T-cell (primary cell): ENCODE results near the gene SLC32A1. TPM values are rescaled to one million over a fixed set of nuclear protein-coding genes. Genes with fewer than 3 reads are reported as not detected.

Experiments
- ATAC-seq, 4 experiments: fragments of 200-7000 bp in 3 of 4; fragments of 150-1000 bp in 1 of 4; cut with Tn5 transposase; replicated peaks in 1 of 4; 1 replicate in 3 of 4; 2 replicates in 1 of 4; pipeline ENCODE4 v1.10.0; 2021; ENCODE audit warnings: moderate library complexity in 3 of 4, mild to moderate bottlenecking in 2 of 4, moderate number of reproducible peaks in 1 of 4
- CTCF ChIA-PET, 2 donors: fragments of 300-600 bp; sonication (Branson Sonifier 250); formaldehyde crosslinking; loops; one replicate each; lab custom pipeline; 2022; ENCODE audit warnings: antibody characterized with exemption in 2 of 2; lab: Charles Lee
- POLR2A ChIA-PET, 2 donors: fragments of 300-600 bp; sonication (Branson Sonifier 250); formaldehyde crosslinking; loops; one replicate each; lab custom pipeline; 2022; ENCODE audit warnings: antibody characterized with exemption in 2 of 2; lab: Charles Lee
- DNase-seq, 35 experiments: peaks; one replicate each; pipeline versions ENCODE4 v3.0.0 to v3.0.0-alpha.2; 2013 to 2023
- H3K27ac ChIP-seq: one replicate; pipeline ENCODE4 v1.5.1; 2013; ENCODE audit warnings: low read length
- H3K27me3 ChIP-seq, 2 experiments: replicated peaks in 1 of 2; 1 replicate in 1 of 2; 2 replicates in 1 of 2; pipeline versions ENCODE4 v1.6.1 to v1.7.0; 2013; ENCODE audit warnings: low read length in 1 of 2, mixed read lengths in 1 of 2; ENCODE audit not compliant: control insufficient read depth in 2 of 2, insufficient read depth in 2 of 2; ENCODE audit errors: extremely low read depth in 1 of 2
- H3K36me3 ChIP-seq, 2 donors: 1 replicate in 1 of 2; 2 replicates in 1 of 2; pipeline versions ENCODE4 v1.6.1 to v1.7.0; 2013; ENCODE audit warnings: low read length in 1 of 2; ENCODE audit not compliant: control insufficient read depth in 2 of 2, insufficient read depth in 1 of 2; ENCODE audit errors: extremely low read depth in 1 of 2
- H3K4me1 ChIP-seq, 2 experiments: 1 replicate in 1 of 2; 2 replicates in 1 of 2; pipeline versions ENCODE4 v1.6.1 to v1.7.0; 2013; ENCODE audit warnings: low read length in 2 of 2, mixed read lengths in 1 of 2; ENCODE audit not compliant: insufficient read depth in 2 of 2, control insufficient read depth in 1 of 2; ENCODE audit errors: extremely low read depth in 1 of 2
- H3K4me3 ChIP-seq, 2 donors: 1 replicate in 1 of 2; 2 replicates in 1 of 2; pipeline versions ENCODE4 v1.5.1 to v1.7.0; 2013; ENCODE audit warnings: mild to moderate bottlenecking in 2 of 2, low read length in 1 of 2, moderate library complexity in 1 of 2; ENCODE audit not compliant: control insufficient read depth in 1 of 2; ENCODE audit errors: extremely low read depth in 1 of 2
- H3K9me3 ChIP-seq: 2 replicates; pipeline ENCODE4 v1.7.0; 2013
- H3K27ac Mint-ChIP-seq, 2 donors: one replicate each; pipeline ENCODE4 v1.8.0; 2020 to 2021; ENCODE audit warnings: mild to moderate bottlenecking in 2 of 2, mixed read lengths in 2 of 2
- H3K27me3 Mint-ChIP-seq, 2 donors: one replicate each; pipeline ENCODE4 v1.8.0; 2021 to 2022; ENCODE audit warnings: mixed read lengths in 2 of 2
- H3K36me3 Mint-ChIP-seq: one replicate; pipeline ENCODE4 v1.8.0; 2021; ENCODE audit warnings: mixed read lengths
- H3K4me1 Mint-ChIP-seq, 3 donors: one replicate each; pipeline ENCODE4 v1.8.0; 2020 to 2022; ENCODE audit warnings: mixed read lengths in 3 of 3, mild to moderate bottlenecking in 1 of 3
- H3K4me3 Mint-ChIP-seq, 3 donors: one replicate each; pipeline ENCODE4 v1.8.0; 2020 to 2022; ENCODE audit warnings: mild to moderate bottlenecking in 3 of 3, mixed read lengths in 3 of 3, moderate library complexity in 3 of 3
- H3K9me3 Mint-ChIP-seq, 3 donors: one replicate each; pipeline ENCODE4 v1.8.0; 2020 to 2022; ENCODE audit warnings: mixed read lengths in 3 of 3
- WGBS: methylation state at CpG from one replicate; pipeline ENCODE4 v1.1.5; 2013; ENCODE audit warnings: missing lambda C conversion rate; ENCODE audit not compliant: insufficient coverage; 5-methylcytosine and 5-hydroxymethylcytosine counted together
- total RNA-seq, 35 experiments: library from RNA in 6 of 35; stranded (reverse) in 6 of 35; fragments of 120-200 nt in 1 of 35; gene quantifications; one replicate each; pipeline versions ENCODE4 v1.2.1 to v1.2.4 and lab custom pipeline; 2013 to 2026

SLC32A1 gene
- total RNA-seq, 5 donors from 2014 or later (not counting 1 experiment from before 2014, with no cell fraction given), result not detected

DNA sequence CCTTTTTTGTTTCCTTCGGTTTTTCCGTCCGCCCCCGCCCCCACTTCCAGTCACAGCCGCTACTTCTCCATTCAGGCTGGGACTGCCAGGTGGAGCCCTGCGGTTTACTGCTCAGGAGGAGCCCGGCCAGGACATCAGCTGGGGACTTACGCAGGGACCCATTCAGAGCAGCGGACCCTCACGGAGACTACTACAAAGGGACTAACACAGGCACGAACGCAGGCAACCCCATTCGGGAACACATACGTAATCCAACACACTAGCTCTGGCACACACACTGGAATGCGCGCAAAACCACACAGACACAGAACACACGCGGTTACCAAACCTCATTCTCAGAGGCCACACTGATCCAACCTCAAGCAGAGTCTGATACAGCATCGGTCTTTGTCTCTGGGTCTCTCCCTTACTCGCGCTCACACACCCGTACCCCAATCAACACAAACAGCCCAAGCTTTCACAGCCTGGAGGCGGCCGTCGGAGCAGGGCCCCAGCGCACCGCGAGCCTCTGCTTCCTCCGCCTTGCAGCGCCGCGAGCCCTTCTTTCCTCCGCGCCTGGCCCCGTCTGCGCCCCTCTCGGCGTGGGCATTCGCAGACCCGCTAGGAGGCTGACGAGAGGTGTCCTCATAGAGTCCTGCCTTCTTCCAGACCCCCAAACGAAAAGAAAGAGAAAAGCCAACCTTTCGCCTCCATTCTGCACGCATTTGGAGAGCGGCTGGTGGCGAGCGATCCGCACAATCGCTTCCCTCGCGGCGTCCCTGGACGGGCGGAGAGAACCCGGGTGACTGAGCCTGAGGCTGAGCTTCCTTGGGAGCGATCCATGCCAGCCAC lies 1.1 kb upstream of the SLC32A1 start:
- H3K4me3 ChIP-seq, result peak overlapping the region in 1 of 2 donors; percentile 15
- Mint-ChIP-seq H3K27me3 (peaks cover 75 to 88% of the 10 kb centered on the region in 2 donors), H3K9me3 (no peaks in the 10 kb centered on the region), H3K27ac (peak overlapping the region in 1 of 2 donors; percentile 30), H3K36me3 (no peaks in the 10 kb centered on the region), H3K4me1 (peaks cover 36 to 42% (median 42%) of the 10 kb centered on the region in 3 donors), H3K4me3 (peak overlapping the region in 2 of 3 donors; percentile 52 to 64)
- DNase-seq (peak in 3 of 35 experiments; percentile 11 to 19 (median 12)), ATAC-seq (peak in 1 of 4 experiments; percentile 15)
- no peaks in the 10 kb centered on the region for H3K9me3 ChIP-seq
- no peaks in the 10 kb centered on the region for H3K36me3 ChIP-seq
- peaks cover 33 to 88% of the 10 kb centered on the region in 2 experiments for H3K27me3 ChIP-seq
- peaks cover 5 to 53% of the 10 kb centered on the region in 2 experiments for H3K4me1 ChIP-seq
- CTCF ChIA-PET, result interaction anchor here in 1 of 2 donors (0.6 kb wide), 1 partner anchor 7 kb away, joined by 3 read pairs; no protein-coding TSS in a partner anchor
- H3K27ac ChIP-seq, result no peak overlapping the region
- POLR2A ChIA-PET, result no interaction called here
- 5% methylated on average over 50 of the region's 56 CpGs for WGBS

DNA sequence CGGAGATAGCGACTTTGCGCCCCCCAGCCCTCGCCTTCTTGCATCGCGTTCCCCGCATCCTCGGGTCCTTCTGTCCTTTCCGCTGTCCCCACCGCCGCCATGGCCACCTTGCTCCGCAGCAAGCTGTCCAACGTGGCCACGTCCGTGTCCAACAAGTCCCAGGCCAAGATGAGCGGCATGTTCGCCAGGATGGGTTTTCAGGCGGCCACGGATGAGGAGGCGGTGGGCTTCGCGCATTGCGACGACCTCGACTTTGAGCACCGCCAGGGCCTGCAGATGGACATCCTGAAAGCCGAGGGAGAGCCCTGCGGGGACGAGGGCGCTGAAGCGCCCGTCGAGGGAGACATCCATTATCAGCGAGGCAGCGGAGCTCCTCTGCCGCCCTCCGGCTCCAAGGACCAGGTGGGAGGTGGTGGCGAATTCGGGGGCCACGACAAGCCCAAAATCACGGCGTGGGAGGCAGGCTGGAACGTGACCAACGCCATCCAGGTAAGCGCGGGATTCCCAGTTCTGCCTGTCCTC lies 401 bp downstream of the SLC32A1 start:
- 9% methylated on average over 46 of the region's 46 CpGs for WGBS
- no peak overlapping the region for H3K27ac ChIP-seq
- peaks cover 75 to 90% of the 10 kb centered on the region in 2 donors for H3K27me3 Mint-ChIP-seq
- ATAC-seq (no peak), DNase-seq (peak in 1 of 35 experiments; percentile 7)
- ChIA-PET POLR2A (no interaction called here), CTCF (interaction anchor here in 1 of 2 donors (0.5 kb wide), 1 partner anchor 10 kb away, joined by 7 read pairs; no protein-coding TSS in a partner anchor)
- H3K4me3 ChIP-seq, result no peak overlapping the region
- H3K9me3 Mint-ChIP-seq, result peaks cover 0 to 5% (median 0%) of the 10 kb centered on the region in 3 donors
- H3K27ac Mint-ChIP-seq, result no peak overlapping the region
- H3K4me3 Mint-ChIP-seq, result peak overlapping the region in 2 of 3 donors; percentile 28 to 64
- H3K4me1 ChIP-seq, result peaks cover 6 to 66% of the 10 kb centered on the region in 2 experiments
- H3K9me3 ChIP-seq, result no peaks in the 10 kb centered on the region
- H3K4me1 Mint-ChIP-seq, result peaks cover 48 to 54% (median 52%) of the 10 kb centered on the region in 3 donors
- H3K36me3 ChIP-seq, result no peaks in the 10 kb centered on the region
- H3K36me3 Mint-ChIP-seq, result peaks cover 4% of the 10 kb centered on the region
- peaks cover 33 to 92% of the 10 kb centered on the region in 2 experiments for H3K27me3 ChIP-seq

DNA sequence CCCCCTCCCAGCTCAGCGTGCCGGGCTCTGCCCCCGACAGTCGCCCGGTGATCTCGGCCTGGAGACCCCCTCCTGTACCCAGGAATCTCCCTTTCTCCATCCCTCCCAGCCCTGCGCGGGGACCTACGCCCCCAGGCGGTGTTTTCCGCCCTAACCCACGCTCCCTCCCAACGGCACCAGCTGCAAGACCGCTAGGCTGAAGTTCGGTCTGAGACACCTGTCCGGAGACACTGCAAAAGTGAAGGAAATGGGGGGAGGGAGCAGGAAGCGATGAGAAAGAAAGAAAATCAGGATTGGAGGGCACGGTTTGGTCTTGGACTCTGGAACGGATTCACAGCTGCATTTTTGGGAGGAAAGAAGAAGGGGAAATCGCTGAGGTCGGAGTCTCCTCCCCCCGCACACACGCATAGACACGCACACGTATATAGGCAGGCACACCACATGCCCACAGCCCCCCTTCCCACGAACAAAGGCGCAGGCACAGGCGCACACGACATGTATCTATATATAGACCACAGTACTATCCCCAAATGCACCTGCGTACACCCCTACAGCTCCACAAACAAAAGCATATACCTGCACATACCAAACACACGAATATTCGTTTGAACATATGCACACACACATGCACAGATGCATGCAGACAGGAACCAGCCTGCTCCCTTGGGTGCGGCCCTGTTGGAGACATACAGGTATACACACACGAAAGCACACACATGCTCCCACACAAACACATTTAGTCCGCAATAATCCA lies 1.0 kb downstream of the SLC32A1 start:
- CTCF ChIA-PET, result interaction anchor here in 1 of 2 donors (0.6 kb wide), 1 partner anchor 26 kb away, joined by 3 read pairs; no protein-coding TSS in a partner anchor
- peaks cover 7 to 72% of the 10 kb centered on the region in 2 experiments for H3K4me1 ChIP-seq
- no peak overlapping the region for H3K4me3 ChIP-seq
- DNase-seq (peak in 5 of 35 experiments; percentile 11 to 36 (median 16)), ATAC-seq (peak in 1 of 4 experiments; percentile 51)
- Mint-ChIP-seq H3K4me3 (peak overlapping the region in 2 of 3 donors; percentile 50 to 64), H3K9me3 (peaks cover 0 to 5% (median 0%) of the 10 kb centered on the region in 3 donors), H3K27ac (peak overlapping the region in 1 of 2 donors; percentile 13), H3K4me1 (peaks cover 54 to 60% (median 58%) of the 10 kb centered on the region in 3 donors), H3K36me3 (peaks cover 4% of the 10 kb centered on the region), H3K27me3 (peaks cover 80 to 91% of the 10 kb centered on the region in 2 donors)
- WGBS, result 4% methylated on average over 19 of the region's 35 CpGs
- H3K9me3 ChIP-seq, result no peaks in the 10 kb centered on the region
- no peaks in the 10 kb centered on the region for H3K36me3 ChIP-seq
- POLR2A ChIA-PET, result no interaction called here
- no peak overlapping the region for H3K27ac ChIP-seq
- H3K27me3 ChIP-seq, result peaks cover 39 to 92% of the 10 kb centered on the region in 2 experiments

DNA sequence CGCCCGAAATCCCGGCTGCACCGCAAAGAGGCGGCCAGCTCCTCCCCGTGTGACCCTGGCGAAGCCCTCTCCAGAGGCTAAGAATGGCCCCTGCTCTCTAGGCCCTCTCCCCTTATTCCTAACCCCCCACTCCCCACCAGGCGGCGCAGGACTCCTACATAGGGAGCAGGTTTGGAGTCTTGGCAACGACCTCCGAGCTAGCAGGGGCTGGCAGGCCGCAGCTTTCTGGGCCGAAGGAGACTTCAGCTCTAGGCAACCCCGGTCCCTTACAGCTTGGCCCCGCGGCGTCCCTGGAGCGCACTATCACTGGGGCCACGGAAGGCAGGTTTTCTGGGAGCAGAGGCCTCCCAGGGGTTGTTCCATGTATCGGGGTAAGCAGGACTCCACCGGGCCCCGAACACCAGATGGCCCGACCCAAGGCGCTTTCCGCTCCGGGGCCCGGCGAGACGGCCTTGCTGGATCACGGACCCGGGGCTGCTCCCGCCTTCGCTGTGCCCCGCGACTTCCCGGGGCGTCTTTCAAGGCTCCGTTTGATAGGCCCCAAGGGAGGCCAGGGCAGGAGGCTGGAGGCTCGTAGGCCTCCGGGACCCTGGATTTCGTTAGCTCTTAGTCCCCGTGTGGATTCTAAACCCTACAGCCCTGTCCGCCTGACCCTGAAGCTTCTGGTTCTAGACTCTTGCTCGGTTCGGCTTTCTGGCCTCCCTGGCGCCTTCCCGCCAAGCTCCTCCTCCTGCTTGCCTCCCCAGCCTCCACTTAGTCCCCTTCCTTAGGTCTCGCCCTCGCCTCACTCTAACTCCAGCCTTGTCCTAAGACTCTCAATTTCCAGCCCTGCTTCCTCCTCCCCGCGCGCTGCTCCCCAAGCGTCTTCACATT lies 1.9 kb downstream of the SLC32A1 start:
- H3K27me3 ChIP-seq, result peaks cover 32 to 93% of the 10 kb centered on the region in 2 experiments
- Mint-ChIP-seq H3K4me1 (peaks cover 62 to 68% (median 67%) of the 10 kb centered on the region in 3 donors), H3K36me3 (peaks cover 4% of the 10 kb centered on the region), H3K4me3 (peak overlapping the region in 1 of 3 donors; percentile 65), H3K27me3 (peaks cover 79 to 91% of the 10 kb centered on the region in 2 donors), H3K9me3 (peaks cover 0 to 5% (median 0%) of the 10 kb centered on the region in 3 donors), H3K27ac (peak overlapping the region in 1 of 2 donors; percentile 65)
- POLR2A ChIA-PET, result no interaction called here
- CTCF ChIA-PET, result interaction anchor here (0.6 to 0.9 kb wide), 2 partner anchors 25 to 27 kb away, joined by 3 read pairs; no protein-coding TSS in a partner anchor
- ATAC-seq (peak in 1 of 4 experiments; percentile 24), DNase-seq (peak in 10 of 35 experiments; percentile 13 to 53 (median 23))
- H3K9me3 ChIP-seq, result no peaks in the 10 kb centered on the region
- 16% methylated on average over 53 of the region's 53 CpGs for WGBS
- no peaks in the 10 kb centered on the region for H3K36me3 ChIP-seq
- no peak overlapping the region for H3K27ac ChIP-seq
- H3K4me3 ChIP-seq, result no peak overlapping the region
- peaks cover 7 to 81% of the 10 kb centered on the region in 2 experiments for H3K4me1 ChIP-seq

DNA sequence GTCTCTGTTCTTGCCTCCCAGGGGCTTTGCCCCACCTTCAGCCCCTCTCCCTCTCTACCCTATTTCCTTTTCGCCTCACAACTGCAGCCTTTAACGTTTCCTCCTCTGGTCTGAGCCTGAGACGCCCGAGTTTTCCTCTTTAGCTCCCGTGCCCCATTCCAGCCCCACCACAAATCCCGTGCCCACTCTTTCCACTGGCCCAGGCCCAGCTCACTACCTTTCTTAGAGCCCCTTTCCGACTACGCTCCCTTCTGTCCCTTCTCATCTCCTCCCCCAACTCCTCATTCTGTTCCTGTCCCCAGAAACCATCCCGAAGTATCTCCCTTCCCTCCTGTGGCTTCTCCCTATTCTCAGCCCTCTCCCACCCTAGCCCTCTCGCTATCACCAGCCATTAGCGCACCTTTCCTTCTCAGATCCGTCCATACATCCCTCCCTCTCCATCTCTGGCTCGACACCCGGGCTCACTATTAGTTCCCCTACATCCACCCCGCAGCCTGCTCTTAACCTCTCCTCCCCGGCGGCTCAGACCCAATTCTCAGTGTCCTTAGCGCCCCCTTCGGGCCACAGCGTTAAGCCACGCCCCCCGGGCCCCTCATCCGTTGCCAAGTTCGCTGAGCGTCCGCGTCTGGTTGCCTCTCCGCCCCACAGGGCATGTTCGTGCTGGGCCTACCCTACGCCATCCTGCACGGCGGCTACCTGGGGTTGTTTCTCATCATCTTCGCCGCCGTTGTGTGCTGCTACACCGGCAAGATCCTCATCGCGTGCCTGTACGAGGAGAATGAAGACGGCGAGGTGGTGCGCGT lies 2.7 kb downstream of the SLC32A1 start:
- H3K36me3 ChIP-seq, result no peaks in the 10 kb centered on the region
- H3K4me3 Mint-ChIP-seq, result peak overlapping the region in 2 of 3 donors; percentile 13 to 65
- H3K36me3 Mint-ChIP-seq, result peaks cover 4% of the 10 kb centered on the region
- H3K27me3 Mint-ChIP-seq, result peaks cover 75 to 91% of the 10 kb centered on the region in 2 donors
- WGBS, result 9% methylated on average over 43 of the region's 43 CpGs
- peaks cover 27 to 98% of the 10 kb centered on the region in 2 experiments for H3K27me3 ChIP-seq
- H3K27ac ChIP-seq, result no peak overlapping the region
- DNase-seq (peak in 25 of 35 experiments; percentile 17 to 66 (median 39)), ATAC-seq (peak in 1 of 4 experiments; percentile 17)
- ChIA-PET CTCF (interaction anchor here in 1 of 2 donors (0.9 kb wide), 1 partner anchor 26 kb away, joined by 3 read pairs; no protein-coding TSS in a partner anchor), POLR2A (no interaction called here)
- H3K27ac Mint-ChIP-seq, result peak overlapping the region in 1 of 2 donors; percentile 65
- peak overlapping the region in 1 of 2 donors; percentile 35 for H3K4me3 ChIP-seq
- H3K9me3 ChIP-seq, result no peaks in the 10 kb centered on the region
- peaks cover 0 to 5% (median 0%) of the 10 kb centered on the region in 3 donors for H3K9me3 Mint-ChIP-seq
- H3K4me1 Mint-ChIP-seq, result peaks cover 63 to 75% (median 73%) of the 10 kb centered on the region in 3 donors
- peaks cover 10 to 89% of the 10 kb centered on the region in 2 experiments for H3K4me1 ChIP-seq
